ENCODE data around the gene NDUFB1. TPM values are rescaled to one million over a fixed set of nuclear protein-coding genes. Genes with fewer than 3 reads are reported as not detected.

The NDUFB1 gene
- polyA plus RNA-seq, 3 donors = 162 to 194 (median 188) TPM

DNA sequence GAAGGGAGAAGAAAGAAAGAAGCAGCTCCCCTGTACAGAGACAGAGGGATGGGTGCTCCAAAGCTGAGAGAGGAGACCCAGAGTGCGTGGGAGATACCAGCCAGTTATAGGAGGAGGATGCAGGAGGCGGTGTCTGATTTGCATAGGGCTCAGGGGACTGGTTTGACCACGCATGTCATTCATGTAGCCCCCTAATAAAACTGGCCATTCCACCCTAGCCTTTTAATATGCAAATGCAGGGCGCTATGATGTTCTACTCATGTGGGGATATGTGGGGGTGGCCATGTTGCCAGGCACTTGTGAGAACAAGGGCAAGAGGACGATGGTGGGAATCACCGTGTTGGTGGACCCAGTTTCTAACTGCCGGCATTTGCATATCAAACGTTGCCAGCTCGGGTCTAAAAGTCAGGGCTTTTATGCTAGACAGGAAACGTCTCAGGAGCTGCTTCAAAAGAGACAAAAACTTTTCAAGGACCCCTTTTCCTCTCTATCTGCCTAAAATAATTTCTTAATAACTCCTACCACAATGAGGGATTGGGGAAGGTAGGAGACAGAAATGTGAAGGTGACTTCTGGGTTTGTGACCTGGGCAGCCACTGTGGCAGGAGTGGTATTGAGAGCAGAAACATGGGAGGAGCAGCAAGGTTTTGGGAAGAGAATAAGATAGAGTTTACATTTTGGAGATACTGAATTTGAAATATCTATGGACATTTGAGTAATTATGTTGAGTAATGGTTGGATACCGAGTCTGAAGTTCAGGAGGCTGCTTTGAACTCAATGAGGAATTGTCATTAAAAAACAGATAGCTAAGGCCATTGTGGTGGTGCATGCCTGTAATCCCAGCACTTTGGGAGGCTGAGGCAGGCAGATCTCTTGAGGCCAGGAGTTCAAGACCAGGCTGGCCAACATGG lies 12.9 kb downstream of the NDUFB1 start:
- DNase-seq (ENCODE audit: extremely low read depth in 1 of 11, low read depth in 9 of 11, low spot score in 4 of 11) = peak in 3 of 11 donors; percentile 8 to 23 (median 23)

DNA sequence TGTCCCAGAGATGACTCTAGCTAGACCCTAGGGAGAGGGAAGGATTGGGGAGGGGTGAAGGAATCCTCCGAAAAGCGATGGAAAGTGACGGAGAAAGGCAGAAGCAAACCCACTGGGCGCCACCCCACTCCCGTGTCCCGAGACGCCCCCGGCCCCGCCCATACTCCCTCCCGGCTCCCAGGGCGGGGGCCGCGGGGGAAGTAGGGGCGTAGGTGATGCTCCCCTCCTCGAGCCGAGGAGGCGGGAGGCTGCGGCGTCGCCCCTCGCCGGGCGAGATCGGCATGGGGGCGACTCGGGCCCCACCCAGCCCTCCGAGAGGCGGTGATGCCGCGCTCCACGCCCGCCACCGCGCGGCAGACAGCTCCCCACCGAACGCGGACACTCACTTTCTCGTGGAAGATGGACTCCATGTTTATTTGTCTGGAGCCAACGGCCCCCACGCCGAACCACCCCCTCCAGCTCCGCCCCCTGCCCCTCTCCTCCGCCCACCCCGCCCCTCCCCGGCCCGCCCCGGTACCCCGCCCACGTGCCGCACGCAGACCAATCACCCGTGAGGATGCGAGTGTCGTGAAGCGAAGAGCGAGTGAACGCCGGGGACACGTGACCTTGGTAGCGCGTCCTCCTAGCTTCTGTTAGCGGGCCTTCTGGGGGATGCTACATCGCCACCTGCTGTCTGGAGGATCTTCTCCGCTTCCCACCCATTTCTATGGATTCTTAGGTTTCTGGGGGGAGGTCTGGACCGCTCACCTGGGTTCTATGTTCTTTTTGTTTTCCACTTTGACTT lies 15.2 kb downstream of the NDUFB1 start, which contains the start of gene ATXN3:
TSS of gene ATXN3 (minus strand) at position 440 of the 784 bp plus-strand sequence. CDS start at position 410, 30 bp downstream.
- DNase-seq (ENCODE audit: extremely low read depth in 1 of 11, low read depth in 9 of 11, low spot score in 4 of 11) = peak; percentile 83 to 98 (median 95)

DNA sequence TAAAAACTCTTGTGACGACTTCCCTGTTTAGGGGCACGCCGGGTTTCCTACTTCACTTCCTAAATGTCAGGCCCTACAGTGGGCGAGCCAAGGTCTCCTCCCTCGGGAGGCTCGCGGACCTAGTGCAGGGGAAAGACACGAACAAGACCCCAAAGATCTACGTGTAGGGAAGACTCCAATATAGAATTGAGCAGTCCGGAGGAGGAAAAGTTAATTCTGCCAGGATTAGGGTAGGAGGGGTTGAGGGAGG lies 15.7 kb downstream of the NDUFB1 start:
- peak in 6 of 11 donors; percentile 21 to 49 (median 30) for DNase-seq (ENCODE audit: extremely low read depth in 1 of 11, low read depth in 9 of 11, low spot score in 4 of 11)

DNA sequence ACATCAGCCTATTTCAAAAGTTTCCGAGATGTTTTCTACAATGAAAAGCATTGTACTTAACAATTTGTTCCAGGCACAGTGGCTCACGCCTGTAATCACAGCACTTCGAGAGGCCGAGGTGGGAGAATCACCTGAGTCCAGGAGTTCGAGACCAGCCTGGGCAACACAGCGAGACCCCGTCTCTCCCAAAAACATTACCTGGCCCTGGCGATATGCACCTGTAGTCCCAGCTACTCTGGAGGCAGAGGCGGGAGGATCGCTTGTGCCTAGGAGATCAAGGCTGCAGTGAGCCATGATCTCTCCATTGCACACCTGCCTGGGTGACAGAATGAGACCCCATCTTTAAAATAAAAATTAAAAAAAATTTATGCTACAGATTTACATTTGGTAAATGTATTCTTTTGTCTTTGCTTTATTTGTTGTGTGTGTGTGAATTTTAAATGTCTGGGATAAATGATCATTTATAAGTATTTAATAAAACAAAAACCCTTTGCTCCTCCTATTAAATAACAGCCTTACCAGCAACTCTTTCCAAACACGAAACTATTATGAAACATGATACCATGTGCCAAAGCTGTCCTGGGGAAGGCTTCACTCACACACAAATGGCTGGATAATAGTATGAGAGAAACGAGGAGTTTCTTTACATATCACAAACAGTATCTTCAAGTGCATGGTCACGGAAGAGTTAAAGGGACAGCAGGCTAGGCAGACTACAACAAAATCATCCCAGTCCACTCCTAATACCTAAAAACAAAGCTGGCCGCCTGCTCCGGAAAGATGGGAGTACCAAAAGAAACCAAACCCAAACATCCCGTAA lies 16.2 kb downstream of the NDUFB1 start:
- no peak for DNase-seq (ENCODE audit: extremely low read depth in 1 of 11, low read depth in 9 of 11, low spot score in 4 of 11)

DNA sequence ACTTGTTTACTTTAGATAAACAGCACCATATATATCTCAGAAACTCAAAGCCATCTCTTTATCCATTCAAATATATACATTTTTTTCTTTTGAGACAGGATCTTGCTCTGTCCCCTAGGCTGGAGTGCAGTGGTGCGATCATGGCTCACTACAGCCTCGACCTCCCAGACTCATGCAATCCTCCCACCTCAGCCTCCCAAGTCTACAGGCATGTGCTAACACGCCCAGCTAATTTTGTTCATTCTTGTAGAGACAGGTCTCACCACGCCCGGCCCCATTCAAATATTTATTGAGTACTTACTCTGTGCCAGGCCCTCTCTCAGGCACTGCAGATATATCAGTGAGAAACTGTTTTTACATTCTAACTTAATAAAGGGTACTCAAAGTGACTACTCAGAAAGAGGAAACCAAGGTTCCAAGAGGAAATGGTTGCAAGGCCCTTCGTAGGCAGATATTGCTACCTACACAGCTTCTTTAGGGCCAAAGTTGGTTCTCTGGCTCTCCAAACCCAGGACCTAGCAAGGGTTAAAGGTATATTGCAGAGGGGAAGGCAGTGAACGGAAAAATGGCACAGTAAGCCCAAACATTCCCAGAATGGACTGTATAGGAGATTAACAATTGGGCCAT lies 18.0 kb downstream of the NDUFB1 start:
- no peak for DNase-seq (ENCODE audit: extremely low read depth in 1 of 11, low read depth in 9 of 11, low spot score in 4 of 11)

DNA sequence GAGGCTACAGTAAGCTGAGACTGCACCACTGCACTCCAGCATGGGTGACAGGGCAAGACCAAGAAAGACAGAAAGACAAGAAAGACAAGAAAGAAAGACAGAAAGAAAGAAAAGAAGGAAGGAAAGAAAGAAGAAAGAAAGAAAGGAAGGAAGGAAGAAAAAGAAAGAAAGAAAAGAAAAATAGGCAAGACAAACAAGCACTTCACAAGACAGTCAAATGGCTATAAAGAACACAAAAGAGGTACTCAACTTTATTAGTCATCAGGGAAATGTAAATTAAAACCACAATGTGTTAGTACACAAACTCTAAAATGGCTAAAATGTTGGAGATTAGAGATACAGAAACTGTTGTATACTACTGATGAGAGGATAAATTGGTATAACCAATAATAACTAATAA lies 21.7 kb downstream of the NDUFB1 start:
- DNase-seq (ENCODE audit: extremely low read depth in 1 of 11, low read depth in 9 of 11, low spot score in 4 of 11) = no peak

DNA sequence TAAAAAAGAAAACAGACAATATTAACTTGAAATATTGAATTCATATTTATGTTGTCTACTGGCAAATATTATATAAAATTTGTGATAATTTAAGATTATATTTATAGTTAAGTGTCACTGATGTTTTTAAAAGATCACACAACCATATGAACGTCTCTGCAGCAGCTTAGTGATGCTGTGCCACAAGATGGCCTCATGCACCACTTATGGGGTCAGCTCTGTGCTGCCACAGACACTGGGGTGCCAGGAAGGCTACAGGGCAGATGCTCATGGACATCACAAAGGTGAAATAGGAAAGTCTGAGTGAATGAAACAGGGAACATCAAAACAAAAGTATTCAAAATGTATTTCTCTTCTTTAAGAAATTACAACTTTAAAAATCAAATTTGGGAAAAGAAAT lies 28.2 kb downstream of the NDUFB1 start:
- no peak for DNase-seq (ENCODE audit: extremely low read depth in 1 of 11, low read depth in 9 of 11, low spot score in 4 of 11)

DNA sequence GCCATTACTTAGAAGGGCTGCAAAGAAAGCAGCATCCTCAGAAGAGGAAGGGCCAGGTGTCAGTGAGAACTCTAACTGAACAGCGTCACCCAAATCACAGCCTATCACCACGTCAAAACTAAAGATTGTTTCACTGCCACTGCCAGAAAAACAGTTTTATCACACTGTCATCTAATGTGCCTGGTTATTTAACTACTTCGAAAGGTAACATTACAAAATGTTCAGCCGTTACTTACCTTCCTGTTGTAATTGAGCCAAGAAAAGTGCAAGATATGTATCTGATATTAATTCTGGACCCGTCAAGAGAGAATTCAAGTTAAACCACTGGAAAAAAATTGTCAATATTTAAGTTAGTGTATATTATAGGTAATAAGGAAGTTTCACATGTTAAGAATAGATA lies 33.0 kb downstream of the NDUFB1 start:
- no peak for DNase-seq (ENCODE audit: extremely low read depth in 1 of 11, low read depth in 9 of 11, low spot score in 4 of 11)

DNA sequence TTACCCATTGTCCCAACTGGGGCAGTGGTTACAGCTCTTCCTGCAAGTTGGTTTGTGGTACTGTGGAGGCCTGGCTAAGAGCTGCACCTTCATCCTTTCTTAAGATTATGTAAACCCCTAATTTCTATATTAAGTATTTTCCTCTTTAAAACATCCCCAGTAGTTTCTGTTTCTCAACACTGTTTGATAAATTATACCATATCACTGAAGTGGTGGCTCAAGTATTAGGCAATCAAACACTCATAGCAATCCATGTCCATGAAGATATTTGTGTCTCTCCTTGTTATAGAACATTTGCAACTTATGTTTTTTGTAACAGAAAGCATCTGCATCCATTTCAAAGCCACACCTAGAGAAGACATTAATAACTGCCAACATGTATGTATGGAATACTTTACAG lies 47.0 kb downstream of the NDUFB1 start:
- DNase-seq (ENCODE audit: extremely low read depth in 1 of 11, low read depth in 9 of 11, low spot score in 4 of 11) = no peak

Other genes starting within 250 kb of the NDUFB1 start
- gene FBLN5, start 174.0 kb downstream of the NDUFB1 start, polyA plus RNA-seq (ENCODE audit: insufficient read length in 3 of 3) = 100 to 1,000 TPM; 131 to 166 (median 163) TPM
- 10 to 100 TPM; 33.2 to 44.3 (median 37.4) TPM for gene TRIP11, start 81.6 kb downstream of the NDUFB1 start, polyA plus RNA-seq (ENCODE audit: insufficient read length in 3 of 3)
- gene ATXN3, start 15.1 kb downstream of the NDUFB1 start, polyA plus RNA-seq (ENCODE audit: insufficient read length in 3 of 3) = 10 to 100 TPM; 27.6 to 37.9 (median 34.6) TPM
- 10 to 100 TPM; 54.5 to 77.9 (median 61.1) TPM for gene CPSF2, start 263 bp upstream of the NDUFB1 start, polyA plus RNA-seq (ENCODE audit: insufficient read length in 3 of 3)
- under 1 TPM; 0.19 to 0.59 (median 0.30) TPM for gene SLC24A4, start 201.5 kb upstream of the NDUFB1 start, polyA plus RNA-seq (ENCODE audit: insufficient read length in 3 of 3)